Dermis microvascular lymphatic vessel endothelial cell (primary cell): ENCODE measurements around the gene GAMT. TPM values are rescaled to one million over a fixed set of nuclear protein-coding genes. Genes with fewer than 3 reads are reported as not detected.

Experiments
- DNase-seq, 2 donors: peaks; one replicate each; pipeline versions ENCODE4 v3.0.0 to v3.0.0-alpha.2; 2010; ENCODE audit warnings: low read depth in 2 of 2
- total RNA-seq: library from RNA; depleted of rRNA; stranded (reverse); fragments of >200 nt; gene quantifications from 2 replicates; pipeline ENCODE4 v1.2.1, GENCODE V29; 2014

The GAMT gene
- total RNA-seq, 1 donor from 2014 or later, result 9.1 TPM

DNA sequence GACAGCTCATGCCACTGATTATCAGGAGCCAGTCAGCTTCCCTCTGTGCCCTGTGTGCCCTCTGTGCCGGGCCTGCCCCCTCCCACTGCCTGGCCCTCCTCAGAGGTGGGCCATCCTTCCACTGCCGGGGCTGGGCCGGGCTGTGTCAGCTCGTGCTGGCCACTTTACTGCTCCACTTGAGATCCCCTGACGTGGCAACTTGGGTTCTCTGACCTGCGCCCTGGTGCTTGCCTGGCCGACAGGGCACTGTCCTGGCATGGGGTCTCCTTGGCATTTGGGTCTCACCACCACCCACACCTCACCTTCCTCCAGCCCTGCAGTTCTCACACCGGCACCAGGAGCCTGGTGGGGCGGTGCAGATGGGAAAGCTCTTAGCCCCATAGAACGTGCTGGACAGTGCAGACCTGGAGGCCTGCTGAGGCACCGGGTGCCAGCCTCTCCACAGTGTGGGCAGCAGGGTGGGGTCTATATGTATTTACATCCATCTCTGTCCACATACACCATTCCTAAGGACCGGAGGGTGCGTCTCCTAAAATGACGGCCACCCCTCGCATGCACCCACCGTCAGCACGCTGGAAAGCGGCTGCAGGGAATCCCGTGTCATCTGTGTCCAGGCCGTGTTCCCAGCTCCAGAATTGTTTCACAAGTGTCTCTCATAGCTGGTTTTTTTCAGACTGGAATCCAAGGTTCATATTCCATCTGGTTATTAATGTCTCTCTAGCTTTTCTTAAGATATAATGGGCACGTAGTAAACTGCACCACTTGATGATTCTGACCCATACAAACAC is 17.8 kb upstream of the GAMT start:
- DNase-seq, result no peak

- no peak for DNase-seq
These were observed 17.1 kb upstream of the GAMT start for GRCh38 chr19:1418496-1418775.

GRCh38 chr19:1417681-1418495 is 16.5 kb upstream of the GAMT start:
- DNase-seq, result no peak

DNA sequence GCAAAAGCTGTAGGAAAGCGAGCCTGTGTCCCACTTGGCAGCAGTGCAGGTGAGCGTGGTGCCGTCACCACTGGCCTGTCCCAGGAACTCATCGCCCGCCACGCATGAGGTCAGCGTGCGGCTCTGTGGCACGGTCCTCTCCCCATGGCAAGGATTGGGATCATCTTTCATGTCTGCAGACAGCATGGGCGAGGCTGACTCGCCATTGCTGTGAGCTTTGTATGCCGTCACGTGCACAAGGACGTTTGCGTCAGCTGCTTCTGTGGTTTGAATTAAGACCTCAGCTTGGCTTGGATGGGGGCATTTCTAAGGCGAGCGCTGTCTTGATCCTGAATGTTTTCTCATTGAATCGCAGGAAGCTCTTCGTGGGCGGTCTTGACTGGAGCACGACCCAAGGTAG is 15.8 kb upstream of the GAMT start:
- no peak for DNase-seq

DNA sequence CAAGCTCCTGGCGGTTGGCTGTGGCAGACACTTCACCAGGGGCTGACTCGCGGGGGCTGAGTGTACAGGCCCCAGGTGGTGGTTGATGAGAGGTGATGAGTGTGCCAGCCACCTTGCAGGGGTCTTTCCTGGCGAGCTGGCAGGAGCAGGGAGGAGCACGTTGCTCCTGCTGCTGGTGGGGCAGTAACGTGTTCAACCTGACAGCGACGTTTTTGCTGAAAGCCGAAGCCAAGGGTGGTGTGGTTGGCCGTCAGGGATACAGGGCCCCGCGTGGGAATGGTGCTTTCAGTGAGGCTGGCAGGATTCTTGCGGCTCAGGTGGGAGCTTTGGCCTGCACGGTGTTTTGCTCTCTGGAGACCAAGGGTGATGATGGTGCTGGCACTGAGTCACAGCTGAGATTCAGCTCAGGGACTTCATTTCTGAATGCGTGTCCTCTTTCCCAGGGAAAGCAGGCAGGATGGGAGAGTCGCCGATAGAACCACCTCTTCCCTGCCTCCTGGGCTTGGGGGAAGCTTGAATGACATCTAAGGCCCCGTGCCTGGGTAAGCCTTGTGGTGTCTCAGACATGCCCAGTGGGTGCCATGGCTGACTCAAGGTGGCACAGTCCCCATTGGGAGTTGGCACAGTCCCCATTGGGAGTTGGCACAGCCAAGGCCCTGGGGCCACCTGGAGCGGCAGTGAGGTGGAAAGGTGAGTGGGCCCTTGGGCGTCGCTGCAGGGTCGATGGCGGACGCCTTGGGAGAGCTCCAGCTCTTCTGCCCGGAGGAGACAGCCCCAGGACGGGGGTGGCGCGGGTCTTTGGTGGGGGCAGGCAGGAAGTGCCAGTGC is 14.9 kb upstream of the GAMT start:
- peak in 1 of 2 donors; percentile 39 for DNase-seq

DNA sequence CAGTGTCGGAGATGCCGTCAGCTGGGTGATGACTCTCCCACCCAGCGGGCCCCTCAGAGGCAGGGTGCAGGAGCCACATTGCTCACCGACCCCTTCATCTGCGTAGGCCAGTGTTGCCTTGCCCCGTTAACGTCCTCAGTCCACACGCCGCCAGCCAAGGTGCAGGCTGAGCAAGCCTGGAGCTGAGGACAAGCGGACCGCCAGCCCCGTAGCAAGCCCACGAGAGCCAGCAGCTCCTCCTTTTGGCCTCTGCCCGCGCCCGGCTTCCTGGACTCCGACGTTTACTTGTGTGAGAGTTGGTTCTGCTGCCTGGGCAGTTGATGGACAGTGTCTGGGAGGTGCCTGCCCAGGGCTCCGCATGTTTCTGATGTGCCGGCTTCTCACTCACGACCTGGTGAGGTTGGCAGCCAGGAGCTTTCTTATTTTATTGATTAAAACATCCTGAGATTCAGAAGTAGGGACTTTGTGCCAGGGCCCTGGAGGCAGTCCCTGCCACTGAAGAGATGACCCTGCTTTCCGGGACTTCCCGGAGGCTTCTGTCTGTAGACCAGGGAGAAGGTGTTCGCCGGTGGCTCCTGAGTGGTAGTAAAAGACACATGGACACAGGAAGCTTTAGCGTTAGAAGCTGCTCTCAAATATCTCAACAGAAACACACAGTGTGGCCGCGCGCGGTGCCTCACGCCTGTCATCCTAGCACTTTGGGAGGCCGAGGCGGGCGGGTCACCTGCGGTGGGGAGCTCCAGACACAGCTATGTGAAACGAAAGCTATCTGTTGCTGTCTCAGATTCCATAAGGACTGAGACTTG is 11.9 kb upstream of the GAMT start:
- no peak for DNase-seq

DNA sequence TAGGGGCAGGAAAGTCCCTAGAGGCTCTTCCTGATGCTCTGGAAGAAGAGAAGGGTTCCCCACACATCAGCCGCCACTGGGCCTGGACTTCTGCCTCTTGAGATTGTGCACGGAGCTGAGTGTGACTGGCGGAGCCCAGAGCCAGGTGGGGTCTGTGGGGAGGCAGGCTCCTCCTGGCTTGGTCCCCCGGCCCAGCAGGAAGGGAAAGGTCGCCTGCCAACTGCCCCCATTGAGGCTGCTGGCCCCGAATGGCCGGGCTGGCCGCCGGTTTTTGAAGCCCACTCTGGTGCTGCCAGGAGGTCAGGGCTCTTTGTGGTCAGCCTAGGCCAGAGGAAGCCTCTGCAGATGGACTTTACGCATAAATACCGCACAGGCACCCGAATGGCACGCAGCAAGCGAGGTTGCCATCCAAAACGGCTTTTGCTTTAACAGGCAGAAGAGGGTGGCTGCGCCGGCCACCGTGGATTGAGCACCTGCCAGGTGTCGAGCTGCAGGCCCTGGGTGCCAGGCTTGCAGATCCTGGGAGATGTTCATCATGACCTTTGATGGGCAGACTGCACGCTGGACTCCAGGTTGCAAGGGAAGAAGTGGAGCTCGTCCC is 11.1 kb upstream of the GAMT start:
- DNase-seq, result no peak

DNA sequence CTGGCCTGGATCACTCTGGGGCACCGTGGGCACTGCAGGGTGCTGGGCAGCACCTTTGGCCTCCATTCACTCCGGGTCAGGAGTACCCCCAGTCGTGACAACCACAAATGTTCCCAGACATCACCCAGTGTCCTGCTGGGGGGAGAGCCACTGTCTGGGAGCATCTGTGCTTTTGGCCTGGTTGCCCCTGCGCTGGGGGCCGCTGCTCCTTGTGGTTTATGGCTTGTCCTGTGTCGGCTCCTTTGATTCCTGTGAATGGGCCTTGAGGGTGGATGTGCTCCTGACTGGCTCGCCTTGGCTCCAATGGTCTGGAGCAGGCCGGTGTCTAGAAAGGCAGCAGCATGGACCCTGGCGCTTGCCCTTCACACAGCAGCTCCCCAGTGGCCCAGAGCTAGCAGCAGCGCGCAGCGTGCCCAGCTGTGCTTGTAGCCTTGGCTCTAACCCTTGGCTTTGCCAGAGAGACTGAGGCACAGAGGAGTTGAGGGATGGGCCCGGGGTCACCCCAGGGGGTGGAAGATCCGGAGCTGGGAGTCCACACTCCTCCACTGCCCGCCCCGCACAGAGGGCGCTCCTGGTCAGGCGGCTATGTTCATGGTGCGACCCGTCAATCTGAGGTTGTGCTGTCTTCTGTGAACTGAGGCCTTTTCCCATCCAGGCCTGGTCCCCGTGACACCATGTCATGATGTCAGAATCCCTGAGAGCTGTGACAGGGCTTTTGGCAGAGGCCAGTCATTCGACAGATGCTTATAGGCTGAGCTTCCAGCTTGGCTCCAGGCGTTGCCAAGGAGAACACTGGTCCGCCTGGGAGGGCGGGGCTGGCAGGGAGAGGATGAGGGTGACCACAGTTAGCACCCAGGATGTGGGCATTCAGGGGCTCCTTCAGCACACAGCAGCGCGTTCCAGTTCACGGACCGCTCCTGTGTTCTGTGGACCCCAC is 10.2 kb upstream of the GAMT start:
- DNase-seq, result no peak

DNA sequence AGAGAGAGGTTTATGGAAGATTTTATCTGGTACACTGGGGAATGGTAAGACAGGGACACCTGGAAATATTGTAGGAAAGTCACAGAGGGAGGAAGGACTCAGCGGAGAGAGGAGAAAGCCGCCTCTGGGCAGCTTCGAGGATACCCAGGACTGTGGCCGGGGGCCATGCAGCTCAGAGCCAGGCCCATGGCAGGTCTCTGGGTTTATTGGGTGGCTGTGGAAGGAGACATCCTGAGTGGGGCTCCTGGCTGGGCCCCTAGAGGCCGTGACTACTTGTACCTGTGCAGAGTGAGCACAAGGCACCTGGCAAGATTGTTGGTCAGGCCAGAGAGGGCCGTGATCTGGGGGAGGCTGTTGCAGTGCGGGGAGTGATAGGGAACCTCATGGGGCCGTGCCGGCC is 9.4 kb upstream of the GAMT start:
- no peak for DNase-seq

DNA sequence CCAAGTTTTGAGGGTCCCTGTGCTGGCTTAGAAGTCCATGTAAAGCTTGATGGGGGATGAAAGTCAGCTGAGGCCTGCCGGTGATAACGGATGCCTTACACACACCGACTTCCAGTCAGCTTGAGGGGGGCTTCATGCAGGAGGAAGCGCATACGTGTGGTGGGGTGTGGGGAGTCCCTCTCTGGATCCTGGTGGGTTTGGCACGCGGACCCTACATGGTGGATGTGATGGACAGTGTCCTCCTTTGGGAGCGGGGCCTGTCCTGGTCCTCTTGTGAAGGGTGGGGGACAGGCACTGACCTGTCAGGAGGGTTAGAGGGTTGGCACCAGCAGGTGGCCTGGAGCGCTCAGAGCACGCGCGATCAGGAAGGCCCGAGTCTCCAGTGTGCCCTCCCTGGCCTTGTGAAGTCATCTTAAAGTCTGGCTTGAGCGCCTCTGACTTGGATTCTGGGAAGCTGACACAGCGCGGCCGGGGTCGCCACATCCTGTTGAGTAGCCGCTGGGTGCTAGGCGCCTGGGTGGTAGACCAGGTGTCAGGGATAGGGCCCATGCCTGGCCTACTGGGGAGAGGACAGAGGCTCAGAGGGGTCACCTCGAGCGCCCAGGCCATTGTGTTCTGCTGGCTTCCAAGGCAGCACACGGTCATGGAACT is 8.9 kb upstream of the GAMT start:
- DNase-seq, result peak in 1 of 2 donors; percentile 43

DNA sequence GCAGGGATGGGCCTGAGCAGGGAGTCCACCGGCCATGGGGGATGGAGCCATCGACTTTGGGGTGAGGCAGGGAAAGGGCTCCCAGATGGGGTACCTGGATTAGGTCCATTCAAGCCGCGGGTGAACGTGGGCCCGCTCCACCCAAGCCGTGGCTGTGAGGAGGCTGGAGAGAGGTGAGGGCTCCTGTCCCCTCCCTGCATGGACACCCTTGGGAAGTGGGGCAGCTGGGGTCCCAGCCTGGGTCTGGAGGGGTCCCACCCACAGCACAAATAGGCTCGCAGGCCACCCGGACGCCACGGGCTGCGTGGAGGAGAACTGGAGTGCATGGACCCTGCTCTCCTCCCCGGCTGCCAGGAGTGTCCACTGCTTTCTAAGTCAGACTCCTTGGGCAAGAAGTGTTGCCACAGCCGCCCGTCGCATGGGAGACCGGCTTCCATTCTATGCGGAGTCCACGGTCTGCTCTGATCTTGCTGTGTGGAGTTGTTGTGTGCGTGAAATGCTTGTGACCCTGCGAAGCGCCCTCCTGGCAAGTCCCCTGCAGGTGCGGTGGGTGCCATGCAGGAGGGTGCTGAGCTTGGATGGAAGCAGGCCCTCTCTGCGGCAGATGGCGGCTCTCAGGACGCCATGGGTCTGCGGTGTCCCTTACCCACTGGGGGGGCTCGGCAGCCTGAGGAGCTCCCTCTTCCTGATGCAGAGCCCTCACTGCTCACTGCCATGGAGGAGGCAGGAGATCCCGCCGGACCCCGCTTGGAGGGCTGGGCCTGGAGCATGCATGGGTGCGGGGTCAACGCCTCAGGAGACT is 8.1 kb upstream of the GAMT start:
- DNase-seq, result no peak

- peak in 1 of 2 donors; percentile 81 for DNase-seq
These were observed 7.2 kb upstream of the GAMT start for GRCh38 chr19:1408300-1409203.

GRCh38 chr19:1407528-1408299 is 6.4 kb upstream of the GAMT start, which contains the start of gene DAZAP1:
TSS of gene DAZAP1 (plus strand) at chr19:1407586. CDS start at chr19:1407774, 188 bp downstream.
- no peak for DNase-seq

DNA sequence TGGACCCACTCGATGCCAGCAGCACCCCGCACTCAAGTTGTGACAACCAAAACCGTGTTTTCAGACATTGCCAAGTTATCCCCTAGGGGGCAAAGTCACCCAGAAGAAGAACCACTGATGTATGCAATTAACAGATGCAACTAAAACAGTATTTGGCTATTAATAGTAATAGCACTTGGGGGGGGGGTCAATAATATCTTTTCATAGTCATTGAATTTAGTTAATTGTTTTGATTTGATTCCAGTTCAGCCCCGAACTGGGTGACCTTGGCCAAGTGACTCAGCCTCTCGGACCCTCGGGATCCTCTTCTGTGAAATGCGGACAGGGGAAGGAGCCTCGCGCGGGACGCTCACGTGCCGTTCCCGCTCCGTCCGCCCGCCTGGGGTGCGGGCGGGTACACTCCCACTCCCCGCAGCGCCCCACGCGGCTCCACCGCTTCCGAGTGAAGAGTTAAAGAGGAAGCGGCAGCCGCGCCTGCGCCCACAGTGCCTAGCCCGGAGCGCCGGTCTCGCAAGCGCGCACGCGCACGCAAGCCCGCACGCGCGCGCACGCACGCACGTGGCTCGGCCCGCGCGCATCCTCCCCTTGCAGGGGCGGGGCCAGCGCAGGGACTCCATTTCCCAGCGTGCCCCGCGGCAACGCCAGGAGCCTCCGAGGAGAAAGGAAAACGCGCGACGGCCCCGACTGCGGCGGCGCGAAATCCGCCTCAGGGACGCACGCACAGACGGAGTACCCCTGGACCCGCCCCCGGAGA is 5.6 kb upstream of the GAMT start:
- peak; percentile 93 to 98 for DNase-seq

DNA sequence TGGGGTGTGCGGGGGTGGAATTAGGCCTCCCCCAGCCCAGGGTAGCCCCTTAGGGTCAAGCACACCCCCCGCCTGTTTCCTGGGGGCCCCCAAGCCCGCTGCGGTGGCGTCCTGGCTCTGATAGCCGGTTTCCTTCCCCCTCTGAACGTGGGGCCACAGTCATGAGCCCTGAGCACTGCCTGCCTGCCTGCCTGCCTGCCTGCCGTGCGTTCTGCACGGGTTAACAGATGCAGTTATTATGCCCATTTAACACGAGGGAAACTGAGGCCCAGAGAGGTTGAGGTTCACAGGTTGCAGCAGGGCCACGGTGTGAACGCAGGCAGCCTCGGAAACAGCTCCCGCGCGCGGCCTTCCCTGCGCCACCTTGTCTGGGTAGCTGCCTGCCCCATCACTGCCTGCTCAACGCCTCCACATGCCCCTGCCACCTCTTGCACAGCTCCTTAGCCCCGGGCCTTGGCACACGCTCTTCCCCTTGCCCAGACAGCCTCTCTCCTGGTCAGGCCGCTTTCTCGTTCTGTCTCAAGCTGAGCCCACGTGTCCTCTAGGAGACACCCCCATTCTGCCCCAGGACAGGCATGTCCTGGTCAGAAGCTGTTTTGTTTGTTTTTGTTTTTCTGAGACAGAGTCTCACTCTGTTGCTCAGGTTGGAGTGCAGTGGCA is 1.2 kb upstream of the GAMT start:
- DNase-seq, result no peak
